T-helper 1 cell treated with Interleukin-12 subunit alpha and Interleukin-12 subunit beta and Interleukin-4 antibody, amounts not matched to agents 30 ng/mL and 1 ng/mL, for 36 hours (primary cell): ENCODE results near the gene VIT. TPM values are rescaled to one million over a fixed set of nuclear protein-coding genes. Genes with fewer than 3 reads are reported as not detected.
"Not testable (repeated sequence)": the region's sequence is repeated elsewhere in the genome, so short reads cannot be mapped to it uniquely, and the experiment has no call there.

Experiments used
- intact Hi-C: fragments of 100-400 bp; cut with micrococcal nuclease; formaldehyde crosslinking; loops from one replicate; pipeline ENCODE4 v1.15.1; 2024
- total RNA-seq: library from RNA; stranded (reverse); gene quantifications from 2 replicates; pipeline ENCODE4 v1.2.3, GENCODE V29; 2022

The VIT gene
- total RNA-seq, 1 donor from 2014 or later, result not detected

GRCh38 chr2:36677996-36678605 lies 18.4 kb upstream of the VIT start:
- intact Hi-C loops, result no loop called here

- intact Hi-C loops, result no loop called here
These were observed 17.7 kb upstream of the VIT start for GRCh38 chr2:36678856-36679255.

GRCh38 chr2:36680012-36680411 lies 16.5 kb upstream of the VIT start:
- intact Hi-C loops, result no loop called here

- intact Hi-C loops, result no loop called here
These were observed 13.9 kb upstream of the VIT start for GRCh38 chr2:36682562-36682961.

- intact Hi-C loops, result no loop called here
These were observed 13.5 kb upstream of the VIT start for GRCh38 chr2:36683002-36683401.

GRCh38 chr2:36688291-36688690 lies 8.2 kb upstream of the VIT start:
- intact Hi-C loops, result not testable (repeated sequence)

GRCh38 chr2:36689013-36689412 lies 7.5 kb upstream of the VIT start:
- intact Hi-C loops, result not testable (repeated sequence)

- intact Hi-C loops, result no loop called here
These were observed 4.4 kb upstream of the VIT start for GRCh38 chr2:36692121-36692520.

GRCh38 chr2:36693825-36694224 lies 2.7 kb upstream of the VIT start:
- intact Hi-C loops, result no loop called here

- intact Hi-C loops, result no loop called here
These were observed 626 bp upstream of the VIT start for GRCh38 chr2:36695746-36696415.

- intact Hi-C loops, result no loop called here
These were observed 1.0 kb downstream of the VIT start for GRCh38 chr2:36697424-36698066.

- intact Hi-C loops, result no loop called here
These were observed 2.5 kb downstream of the VIT start for GRCh38 chr2:36698993-36699392.

- intact Hi-C loops, result no loop called here
These were observed 3.8 kb downstream of the VIT start for GRCh38 chr2:36700311-36700710.

- intact Hi-C loops, result no loop called here
These were observed 4.9 kb downstream of the VIT start for GRCh38 chr2:36701391-36701795.

GRCh38 chr2:36701918-36702317 lies 5.4 kb downstream of the VIT start:
- intact Hi-C loops, result no loop called here

- intact Hi-C loops, result no loop called here
These were observed 6.3 kb downstream of the VIT start for GRCh38 chr2:36702781-36703180.

- intact Hi-C loops, result no loop called here
These were observed 8.1 kb downstream of the VIT start for GRCh38 chr2:36704475-36705150.

- intact Hi-C loops, result no loop called here
These were observed 9.0 kb downstream of the VIT start for GRCh38 chr2:36705326-36706020.

- intact Hi-C loops, result no loop called here
These were observed 9.7 kb downstream of the VIT start for GRCh38 chr2:36706021-36706876.

- intact Hi-C loops, result no loop called here
These were observed 10.5 kb downstream of the VIT start for GRCh38 chr2:36707050-36707449.
